GM19351 (cell line): ENCODE measurements around the gene ARPC1B.

Experiments
- ATAC-seq: cut with Tn5 transposase; IDR thresholded peaks from one replicate; pipeline ENCODE4 v1.9.1; 2021; ENCODE audit warnings: mild to moderate bottlenecking, moderate library complexity; ENCODE audit not compliant: unreplicated experiment

Gene ARPC1B

DNA sequence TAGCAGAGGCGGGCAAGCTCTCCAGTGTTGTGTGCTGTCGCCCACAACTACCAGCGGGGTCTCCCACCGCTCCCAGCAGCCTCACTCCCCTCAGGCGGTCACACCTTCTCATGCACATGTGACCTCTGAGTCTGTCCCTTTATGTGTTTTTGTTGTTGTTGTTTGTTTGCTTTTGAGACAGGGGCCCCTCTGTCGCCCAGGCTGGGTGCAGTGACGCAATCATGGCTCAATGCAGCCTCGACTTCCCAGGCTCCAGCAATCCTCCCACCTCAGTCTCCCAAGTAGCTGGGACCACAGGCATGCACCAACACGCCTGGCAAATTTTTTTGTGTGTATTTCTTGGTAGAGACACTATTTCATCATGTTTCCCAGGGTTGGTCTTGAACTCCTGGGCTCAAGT, 65.7 kb downstream of the ARPC1B start:
- no peak for ATAC-seq
